GM21515 (cell line): ENCODE data around the gene ALB.

Experiments used
- ATAC-seq: cut with Tn5 transposase; IDR thresholded peaks from one replicate; pipeline ENCODE4 v1.9.1; 2021; ENCODE audit not compliant: unreplicated experiment

The ALB gene

DNA sequence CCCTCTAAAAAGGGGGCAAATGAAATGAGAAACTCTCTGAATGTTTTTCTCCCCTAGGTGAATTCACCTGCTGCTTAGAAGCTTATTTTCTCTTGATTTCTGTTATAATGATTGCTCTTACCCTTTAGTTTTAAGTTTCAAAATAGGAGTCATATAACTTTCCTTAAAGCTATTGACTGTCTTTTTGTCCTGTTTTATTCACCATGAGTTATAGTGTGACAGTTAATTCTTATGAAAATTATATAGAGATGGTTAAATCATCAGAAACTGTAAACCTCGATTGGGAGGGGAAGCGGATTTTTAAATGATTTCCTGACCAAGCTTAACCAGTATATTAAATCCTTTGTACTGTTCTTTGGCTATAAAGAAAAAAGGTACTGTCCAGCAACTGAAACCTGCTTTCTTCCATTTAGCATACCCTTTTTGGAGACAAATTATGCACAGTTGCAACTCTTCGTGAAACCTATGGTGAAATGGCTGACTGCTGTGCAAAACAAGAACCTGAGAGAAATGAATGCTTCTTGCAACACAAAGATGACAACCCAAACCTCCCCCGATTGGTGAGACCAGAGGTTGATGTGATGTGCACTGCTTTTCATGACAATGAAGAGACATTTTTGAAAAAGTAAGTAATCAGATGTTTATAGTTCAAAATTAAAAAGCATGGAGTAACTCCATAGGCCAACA, 4.2 kb downstream of the ALB start:
- no peak for ATAC-seq

DNA sequence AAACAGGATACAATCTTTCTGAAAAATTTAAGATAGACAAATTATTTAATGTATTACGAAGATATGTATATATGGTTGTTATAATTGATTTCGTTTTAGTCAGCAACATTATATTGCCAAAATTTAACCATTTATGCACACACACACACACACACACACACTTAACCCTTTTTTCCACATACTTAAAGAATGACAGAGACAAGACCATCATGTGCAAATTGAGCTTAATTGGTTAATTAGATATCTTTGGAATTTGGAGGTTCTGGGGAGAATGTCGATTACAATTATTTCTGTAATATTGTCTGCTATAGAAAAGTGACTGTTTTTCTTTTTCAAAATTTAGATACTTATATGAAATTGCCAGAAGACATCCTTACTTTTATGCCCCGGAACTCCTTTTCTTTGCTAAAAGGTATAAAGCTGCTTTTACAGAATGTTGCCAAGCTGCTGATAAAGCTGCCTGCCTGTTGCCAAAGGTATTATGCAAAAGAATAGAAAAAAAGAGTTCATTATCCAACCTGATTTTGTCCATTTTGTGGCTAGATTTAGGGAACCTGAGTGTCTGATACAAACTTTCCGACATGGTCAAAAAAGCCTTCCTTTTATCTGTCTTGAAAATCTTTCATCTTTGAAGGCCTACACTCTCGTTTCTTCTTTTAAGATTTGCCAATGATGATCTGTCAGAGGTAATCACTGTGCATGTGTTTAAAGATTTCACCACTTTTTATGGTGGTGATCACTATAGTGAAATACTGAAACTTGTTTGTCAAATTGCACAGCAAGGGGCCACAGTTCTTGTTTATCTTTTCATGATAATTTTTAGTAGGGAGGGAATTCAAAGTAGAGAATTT, 5.2 kb downstream of the ALB start:
- no peak for ATAC-seq

GRCh38 chr4:73409978-73410548, 6.0 kb downstream of the ALB start:
- no peak for ATAC-seq

- no peak for ATAC-seq
Observed at GRCh38 chr4:73410916-73411730, 7.0 kb downstream of the ALB start.

- ATAC-seq = no peak
Observed at GRCh38 chr4:73411731-73412414, 7.8 kb downstream of the ALB start.

- ATAC-seq = no peak
Observed at GRCh38 chr4:73413294-73413755, 9.2 kb downstream of the ALB start.

DNA sequence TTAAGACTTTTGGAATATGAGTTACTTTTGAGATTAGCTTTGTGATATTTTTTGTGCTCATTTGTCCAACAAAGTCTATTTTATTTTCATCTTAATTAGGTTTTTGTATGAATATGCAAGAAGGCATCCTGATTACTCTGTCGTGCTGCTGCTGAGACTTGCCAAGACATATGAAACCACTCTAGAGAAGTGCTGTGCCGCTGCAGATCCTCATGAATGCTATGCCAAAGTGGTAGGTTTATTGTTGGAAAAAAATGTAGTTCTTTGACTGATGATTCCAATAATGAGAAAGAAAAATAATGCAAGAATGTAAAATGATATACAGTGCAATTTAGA, 10.8 kb downstream of the ALB start:
- ATAC-seq = no peak

DNA sequence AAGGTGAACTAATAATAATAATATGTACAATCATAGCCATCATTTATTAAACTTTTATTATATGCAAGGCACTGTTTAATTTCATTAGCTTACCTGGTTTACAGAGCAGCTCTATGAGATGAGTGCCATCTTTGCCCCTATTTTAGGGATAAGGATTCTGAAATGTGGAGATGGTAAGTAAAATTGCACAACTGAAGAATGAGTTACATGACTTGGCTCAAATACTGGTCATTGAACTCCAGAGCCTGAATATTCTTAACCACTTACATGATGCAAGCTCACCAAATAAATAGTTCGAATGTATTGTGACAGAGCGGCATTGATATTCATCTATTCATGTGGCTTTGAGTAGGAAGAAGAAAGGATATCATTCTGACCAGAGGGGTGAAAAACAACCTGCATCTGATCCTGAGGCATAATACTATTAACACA, 11.7 kb downstream of the ALB start:
- no peak for ATAC-seq

DNA sequence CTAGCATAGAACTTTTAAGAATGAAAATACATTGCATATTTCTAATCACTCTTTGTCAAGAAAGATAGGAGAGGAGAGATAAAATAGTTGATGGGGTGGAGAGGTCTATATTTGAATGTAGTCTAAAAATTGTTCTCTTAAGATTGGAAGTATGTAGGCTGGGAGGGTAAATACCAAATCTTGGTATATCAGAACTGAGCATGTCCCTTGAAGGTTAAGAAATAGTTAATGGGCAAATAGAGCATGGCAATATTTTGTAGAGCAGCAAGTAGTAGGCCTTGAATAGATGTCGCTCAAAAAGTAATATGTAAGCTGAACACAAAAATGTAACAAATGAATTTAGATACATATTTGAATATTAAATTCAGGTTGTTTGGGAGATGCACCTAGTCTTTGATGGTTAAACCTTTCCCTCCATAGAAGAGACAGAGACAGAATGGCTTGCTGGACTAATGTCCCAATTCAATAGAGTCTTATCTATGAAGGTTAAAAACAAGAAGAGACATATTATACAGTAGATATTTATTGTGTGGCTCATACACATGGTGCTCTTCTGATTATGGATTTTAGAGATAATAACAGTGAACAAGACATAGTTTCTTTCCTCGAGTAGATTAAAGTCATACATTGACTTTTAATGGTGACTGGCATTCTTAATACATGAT, 12.5 kb downstream of the ALB start:
- ATAC-seq = no peak

- ATAC-seq = no peak
Observed at GRCh38 chr4:73417342-73417741, 13.3 kb downstream of the ALB start.

DNA sequence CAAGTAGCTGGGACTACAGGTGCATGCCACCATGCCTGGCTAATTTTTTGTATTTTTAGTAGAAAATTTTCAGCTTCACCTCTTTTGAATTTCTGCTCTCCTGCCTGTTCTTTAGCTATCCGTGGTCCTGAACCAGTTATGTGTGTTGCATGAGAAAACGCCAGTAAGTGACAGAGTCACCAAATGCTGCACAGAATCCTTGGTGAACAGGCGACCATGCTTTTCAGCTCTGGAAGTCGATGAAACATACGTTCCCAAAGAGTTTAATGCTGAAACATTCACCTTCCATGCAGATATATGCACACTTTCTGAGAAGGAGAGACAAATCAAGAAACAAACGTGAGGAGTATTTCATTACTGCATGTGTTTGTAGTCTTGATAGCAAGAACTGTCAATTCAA, 13.9 kb downstream of the ALB start:
- no peak for ATAC-seq

DNA sequence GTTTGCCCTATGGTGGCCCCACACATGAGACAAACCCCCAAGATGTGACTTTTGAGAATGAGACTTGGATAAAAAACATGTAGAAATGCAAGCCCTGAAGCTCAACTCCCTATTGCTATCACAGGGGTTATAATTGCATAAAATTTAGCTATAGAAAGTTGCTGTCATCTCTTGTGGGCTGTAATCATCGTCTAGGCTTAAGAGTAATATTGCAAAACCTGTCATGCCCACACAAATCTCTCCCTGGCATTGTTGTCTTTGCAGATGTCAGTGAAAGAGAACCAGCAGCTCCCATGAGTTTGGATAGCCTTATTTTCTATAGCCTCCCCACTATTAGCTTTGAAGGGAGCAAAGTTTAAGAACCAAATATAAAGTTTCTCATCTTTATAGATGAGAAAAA, 14.6 kb downstream of the ALB start:
- ATAC-seq = no peak

DNA sequence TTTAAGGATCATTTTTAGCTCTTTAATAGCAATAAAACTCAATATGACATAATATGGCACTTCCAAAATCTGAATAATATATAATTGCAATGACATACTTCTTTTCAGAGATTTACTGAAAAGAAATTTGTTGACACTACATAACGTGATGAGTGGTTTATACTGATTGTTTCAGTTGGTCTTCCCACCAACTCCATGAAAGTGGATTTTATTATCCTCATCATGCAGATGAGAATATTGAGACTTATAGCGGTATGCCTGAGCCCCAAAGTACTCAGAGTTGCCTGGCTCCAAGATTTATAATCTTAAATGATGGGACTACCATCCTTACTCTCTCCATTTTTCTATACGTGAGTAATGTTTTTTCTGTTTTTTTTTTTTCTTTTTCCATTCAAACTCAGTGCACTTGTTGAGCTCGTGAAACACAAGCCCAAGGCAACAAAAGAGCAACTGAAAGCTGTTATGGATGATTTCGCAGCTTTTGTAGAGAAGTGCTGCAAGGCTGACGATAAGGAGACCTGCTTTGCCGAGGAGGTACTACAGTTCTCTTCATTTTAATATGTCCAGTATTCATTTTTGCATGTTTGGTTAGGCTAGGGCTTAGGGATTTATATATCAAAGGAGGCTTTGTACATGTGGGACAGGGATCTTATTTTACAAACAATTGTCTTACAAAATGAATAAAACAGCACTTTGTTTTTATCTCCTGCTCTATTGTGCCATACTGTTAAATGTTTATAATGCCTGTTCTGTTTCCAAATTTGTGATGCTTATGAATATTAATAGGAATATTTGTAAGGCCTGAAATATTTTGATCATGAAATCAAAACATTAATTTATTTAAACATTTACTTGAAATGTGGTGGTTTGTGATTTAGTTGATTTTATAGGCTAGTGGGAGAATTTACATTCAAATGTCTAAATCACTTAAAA, 15.3 kb downstream of the ALB start:
- ATAC-seq = no peak

DNA sequence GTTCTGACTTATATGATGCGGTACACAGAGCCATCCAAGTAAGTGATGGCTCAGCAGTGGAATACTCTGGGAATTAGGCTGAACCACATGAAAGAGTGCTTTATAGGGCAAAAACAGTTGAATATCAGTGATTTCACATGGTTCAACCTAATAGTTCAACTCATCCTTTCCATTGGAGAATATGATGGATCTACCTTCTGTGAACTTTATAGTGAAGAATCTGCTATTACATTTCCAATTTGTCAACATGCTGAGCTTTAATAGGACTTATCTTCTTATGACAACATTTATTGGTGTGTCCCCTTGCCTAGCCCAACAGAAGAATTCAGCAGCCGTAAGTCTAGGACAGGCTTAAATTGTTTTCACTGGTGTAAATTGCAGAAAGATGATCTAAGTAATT, 16.5 kb downstream of the ALB start:
- ATAC-seq = no peak

GRCh38 chr4:73421708-73422457, 17.8 kb downstream of the ALB start:
- ATAC-seq = no peak

DNA sequence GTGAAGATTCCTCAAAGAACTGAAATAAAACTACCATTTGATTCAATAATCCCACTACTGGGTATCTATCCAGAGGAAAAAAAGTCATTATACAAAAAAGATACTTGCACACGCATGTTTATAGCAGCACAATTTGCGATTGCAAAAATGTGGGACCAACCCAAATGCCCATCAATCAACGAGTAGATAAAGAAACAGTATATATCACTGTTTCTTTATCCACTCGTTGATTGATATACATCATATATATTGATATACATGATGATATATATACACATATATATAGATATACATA, 18.3 kb downstream of the ALB start:
- no peak for ATAC-seq

DNA sequence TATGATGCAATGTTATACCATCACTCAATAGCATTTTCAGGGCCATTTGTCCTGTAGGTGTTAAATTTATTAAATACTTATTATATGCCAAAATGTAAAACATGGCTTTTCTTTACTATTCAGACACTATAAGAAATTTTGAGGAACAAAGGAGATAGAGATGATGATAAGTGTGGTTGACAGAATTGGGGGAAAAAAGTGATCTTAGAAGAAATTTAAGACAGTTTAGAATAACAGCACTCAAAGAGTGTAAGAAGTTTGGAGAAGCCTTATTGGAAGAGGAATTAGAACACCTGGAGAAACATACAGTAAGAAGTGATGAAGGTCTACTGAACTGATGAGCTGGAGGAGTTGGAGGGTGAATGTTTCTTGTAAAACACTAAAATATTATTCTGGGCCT, 19.1 kb downstream of the ALB start:
- no peak for ATAC-seq

- ATAC-seq = no peak
Observed at GRCh38 chr4:73426666-73427065, 22.6 kb downstream of the ALB start.

- ATAC-seq = no peak
Observed at GRCh38 chr4:73429118-73429517, 25.0 kb downstream of the ALB start.
